Inflammatory macrophage (primary cell): ENCODE measurements around the gene LIMK1.
"Not testable (repeated sequence)": the region's sequence is repeated elsewhere in the genome, so short reads cannot be mapped to it uniquely, and the experiment has no call there.

ENCODE experiments used
- DNase-seq, 2 donors: peaks; one replicate each; pipeline ENCODE4 v3.0.0-alpha.2; 2020 to 2022

LIMK1 gene

GRCh38 chr7:74126220-74126880 is 42.7 kb downstream of the LIMK1 start:
- DNase-seq, result no peak

- DNase-seq, result no peak
Observed at GRCh38 chr7:74129887-74130286, 46.3 kb downstream of the LIMK1 start.

GRCh38 chr7:74130518-74130917 is 46.9 kb downstream of the LIMK1 start:
- DNase-seq, result no peak

GRCh38 chr7:74134117-74134620 is 50.6 kb downstream of the LIMK1 start:
- DNase-seq, result peak; percentile 95 to 99

GRCh38 chr7:74138334-74138867 is 54.8 kb downstream of the LIMK1 start:
- DNase-seq, result no peak

- DNase-seq, result no peak
Observed at GRCh38 chr7:74138945-74139843, 55.6 kb downstream of the LIMK1 start.

- no peak for DNase-seq
Observed at GRCh38 chr7:74141705-74142104, 58.1 kb downstream of the LIMK1 start.

GRCh38 chr7:74143383-74143782 is 59.8 kb downstream of the LIMK1 start:
- no peak for DNase-seq

- DNase-seq, result no peak
Observed at GRCh38 chr7:74148491-74148890, 64.9 kb downstream of the LIMK1 start.

- DNase-seq, result no peak
Observed at GRCh38 chr7:74149071-74149470, 65.5 kb downstream of the LIMK1 start.

- DNase-seq, result no peak
Observed at GRCh38 chr7:74149603-74150002, 66.0 kb downstream of the LIMK1 start.

- no peak for DNase-seq
Observed at GRCh38 chr7:74153736-74154135, 70.1 kb downstream of the LIMK1 start.

- no peak for DNase-seq
Observed at GRCh38 chr7:74155810-74156395, 72.3 kb downstream of the LIMK1 start.

- DNase-seq, result no peak
Observed at GRCh38 chr7:74157605-74158004, 74.0 kb downstream of the LIMK1 start.

GRCh38 chr7:74164985-74165456 is 81.4 kb downstream of the LIMK1 start:
- DNase-seq, result peak; percentile 22 to 31

GRCh38 chr7:74165867-74166593 is 82.4 kb downstream of the LIMK1 start:
- DNase-seq, result no peak

GRCh38 chr7:74167324-74167723 is 83.7 kb downstream of the LIMK1 start:
- not testable (repeated sequence) for DNase-seq
